GM21381 (cell line): ENCODE results near the gene CXXC4.

Experiments used
- ATAC-seq: cut with Tn5 transposase; IDR thresholded peaks from one replicate; pipeline ENCODE4 v1.9.1; 2021; ENCODE audit warnings: mild to moderate bottlenecking, moderate library complexity; ENCODE audit not compliant: unreplicated experiment

CXXC4 gene

DNA sequence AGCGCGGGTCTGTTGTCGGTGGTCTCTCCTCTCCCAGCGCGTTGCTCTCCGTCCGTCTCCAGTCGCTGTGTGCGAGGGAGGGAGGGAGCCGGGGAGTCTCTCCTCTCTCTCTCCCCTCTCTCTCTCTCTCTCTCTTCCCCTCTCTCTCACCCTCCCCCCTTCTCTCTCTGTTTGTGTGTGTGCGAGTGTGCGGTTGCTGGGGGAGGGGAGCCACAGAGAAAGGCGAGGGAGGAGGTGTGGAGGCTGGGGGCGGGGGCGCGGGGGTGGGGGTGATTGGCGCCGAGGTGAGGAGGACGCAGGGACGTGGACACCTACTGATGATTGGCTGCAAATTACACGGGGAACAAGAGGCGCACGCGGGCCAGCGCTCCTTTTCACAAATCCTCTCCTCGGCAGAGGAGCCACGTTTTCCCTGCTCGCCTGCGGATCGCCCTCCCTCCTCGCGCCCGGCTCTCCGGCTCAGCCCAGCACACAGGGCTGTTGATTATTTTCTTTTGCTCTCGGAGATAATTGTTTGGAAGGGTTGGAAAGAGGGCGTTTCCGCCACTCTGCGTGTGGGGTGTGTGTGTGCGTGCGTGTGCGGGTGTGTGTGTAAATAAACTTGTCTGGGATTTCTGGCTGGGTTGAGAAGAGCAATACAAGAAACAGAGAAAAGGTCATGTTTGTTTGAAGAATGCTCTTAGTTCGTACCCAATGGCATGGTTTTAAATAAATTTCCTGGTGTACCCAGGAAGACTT lies at the start of gene CXXC4:
Gene CXXC4, minus strand, starts transcription at position 73 of the 738 bp plus-strand sequence. CDS start 3,092 bp downstream, outside the sequence.
- ATAC-seq = peak; percentile 27

DNA sequence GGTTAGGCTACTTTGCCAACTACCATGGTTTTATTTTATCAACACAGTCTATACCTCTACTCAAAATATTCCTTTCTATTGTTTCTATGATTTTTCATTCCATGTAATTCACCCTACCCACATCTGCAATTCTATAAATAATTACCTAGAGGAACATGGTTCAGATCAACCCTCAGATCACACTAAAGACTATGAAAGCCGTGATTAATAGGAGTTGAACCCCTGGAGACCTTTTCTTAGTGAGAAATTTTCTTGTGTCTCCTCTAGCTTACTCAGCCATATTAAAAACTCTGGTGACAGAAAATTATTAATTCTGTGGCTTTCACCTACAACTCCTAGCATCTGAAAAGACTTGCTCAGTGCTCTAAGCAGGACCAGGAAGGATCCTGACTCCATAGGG lies 38.5 kb upstream of the CXXC4 start:
- no peak for ATAC-seq

GRCh38 chr4:104532677-104533076 lies 38.0 kb upstream of the CXXC4 start:
- no peak for ATAC-seq

DNA sequence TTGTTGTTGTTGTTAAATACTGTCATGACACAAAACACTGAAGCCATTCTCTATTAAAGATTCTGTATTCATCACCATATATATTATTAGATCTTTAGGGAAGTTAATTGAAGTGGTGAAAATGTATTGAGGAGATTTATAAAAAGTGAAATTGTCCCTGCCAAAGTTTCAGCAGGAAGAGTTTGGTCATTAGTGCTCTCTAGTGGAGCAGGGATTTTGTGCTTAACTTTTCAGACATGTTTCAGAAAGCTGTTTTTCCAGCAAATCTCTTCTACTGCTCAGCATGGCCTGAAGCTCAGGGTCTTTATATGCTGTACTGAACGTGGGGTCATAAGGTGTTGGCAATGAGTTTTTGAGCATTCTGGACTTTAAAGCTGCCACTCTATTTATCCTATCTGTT lies 36.7 kb upstream of the CXXC4 start:
- ATAC-seq = no peak

- no peak for ATAC-seq
These were observed 35.7 kb upstream of the CXXC4 start for GRCh38 chr4:104530426-104530825.

DNA sequence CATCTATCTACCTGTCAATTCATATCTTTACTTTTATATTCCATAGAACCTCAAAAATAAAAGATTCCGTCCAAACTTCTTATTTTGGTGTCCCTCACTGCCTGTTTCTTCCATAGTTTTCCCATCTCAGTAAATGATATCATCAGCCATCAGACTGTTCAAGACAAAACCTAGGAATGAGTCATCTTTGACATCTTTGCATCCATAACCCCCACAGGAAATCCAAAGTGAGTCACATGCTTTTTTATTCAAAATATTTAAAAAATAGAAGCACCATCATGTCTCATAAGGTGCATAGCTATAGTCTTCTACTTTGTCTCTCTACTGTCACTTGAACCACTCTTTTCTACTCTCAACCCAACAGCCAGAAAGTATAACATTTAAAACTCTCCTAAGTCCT lies 29.9 kb upstream of the CXXC4 start:
- no peak for ATAC-seq

GRCh38 chr4:104524026-104524425 lies 29.3 kb upstream of the CXXC4 start:
- no peak for ATAC-seq

DNA sequence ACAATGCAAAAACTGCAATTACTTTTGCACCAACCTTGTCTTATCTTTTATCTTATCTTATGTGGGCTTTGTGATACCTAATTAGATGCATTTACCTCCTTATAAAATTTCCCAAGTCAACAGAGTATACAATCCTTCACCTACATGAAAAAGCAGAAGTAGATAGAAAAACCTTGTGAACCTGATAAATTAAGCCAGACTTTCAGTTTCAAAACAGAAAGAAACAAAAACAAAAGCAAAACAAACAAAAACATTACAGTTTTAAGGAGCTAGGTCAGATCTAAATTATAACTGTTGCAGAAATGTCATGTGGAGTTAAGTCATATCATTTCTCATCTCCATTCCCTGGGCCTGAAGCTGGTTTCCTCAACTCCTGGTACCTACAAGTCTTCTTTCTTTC lies 24.9 kb upstream of the CXXC4 start:
- peak; percentile 80 for ATAC-seq

DNA sequence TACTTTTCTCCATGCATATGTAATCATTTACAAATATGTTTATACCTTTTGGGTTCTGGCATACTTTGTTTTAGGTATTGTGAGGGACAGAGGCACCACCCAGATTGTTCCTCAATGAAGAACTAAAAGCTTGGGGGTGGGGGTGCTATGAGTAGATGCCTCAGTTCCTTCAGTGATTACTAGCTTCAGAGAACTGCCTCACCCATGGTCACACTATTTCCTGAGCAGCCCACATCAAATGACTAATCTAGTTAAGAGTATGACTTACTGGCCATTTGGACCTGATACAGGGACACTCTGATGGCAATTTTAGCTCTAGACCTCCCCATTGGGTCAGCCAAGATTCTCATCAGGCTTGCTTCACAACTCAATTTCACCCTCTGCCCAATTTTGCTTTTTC lies 22.2 kb upstream of the CXXC4 start:
- ATAC-seq = no peak

DNA sequence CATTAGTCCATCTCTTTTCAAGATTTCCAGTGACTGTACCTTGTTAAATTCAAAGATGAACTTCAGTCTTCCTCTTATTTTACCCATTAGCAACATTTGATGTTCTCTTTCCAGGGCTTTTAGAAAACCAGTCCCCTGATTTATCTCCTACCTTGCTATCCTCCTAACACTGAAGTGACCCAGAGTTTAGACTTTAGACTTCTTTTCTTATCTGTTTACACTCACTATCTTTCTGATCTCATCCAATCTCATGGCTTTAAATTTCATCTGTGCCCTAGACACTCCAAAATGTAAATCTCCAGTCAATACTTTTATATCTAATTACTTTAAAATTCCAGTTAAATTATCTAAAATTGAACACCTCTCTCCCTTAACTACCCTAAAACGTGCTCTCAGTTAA lies 13.5 kb upstream of the CXXC4 start:
- no peak for ATAC-seq

- ATAC-seq = no peak
These were observed 12.4 kb upstream of the CXXC4 start for GRCh38 chr4:104507112-104507511.

DNA sequence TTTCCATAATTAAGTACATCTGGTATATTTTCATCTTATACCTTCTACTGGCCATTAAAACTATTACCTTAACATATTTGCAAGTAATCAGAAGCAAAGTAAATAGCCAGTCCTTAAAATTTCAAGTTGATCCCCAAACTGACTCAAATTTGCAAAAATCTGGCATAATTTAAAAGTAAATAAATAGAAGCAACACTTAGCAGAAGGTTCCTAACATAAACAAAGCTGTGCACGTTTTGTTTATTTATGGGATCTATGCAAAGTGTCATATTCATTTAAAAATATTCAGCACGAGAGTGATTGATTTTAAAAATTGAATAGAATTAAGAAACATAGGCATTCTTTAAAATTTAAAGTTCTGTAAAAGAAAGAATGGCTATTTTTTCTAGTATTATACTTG lies 9.8 kb upstream of the CXXC4 start:
- no peak for ATAC-seq

GRCh38 chr4:104502471-104502870 lies 7.8 kb upstream of the CXXC4 start:
- ATAC-seq = no peak

- no peak for ATAC-seq
These were observed 6.6 kb upstream of the CXXC4 start for GRCh38 chr4:104501290-104501689.

- no peak for ATAC-seq
These were observed 5.7 kb upstream of the CXXC4 start for GRCh38 chr4:104500442-104500841.

DNA sequence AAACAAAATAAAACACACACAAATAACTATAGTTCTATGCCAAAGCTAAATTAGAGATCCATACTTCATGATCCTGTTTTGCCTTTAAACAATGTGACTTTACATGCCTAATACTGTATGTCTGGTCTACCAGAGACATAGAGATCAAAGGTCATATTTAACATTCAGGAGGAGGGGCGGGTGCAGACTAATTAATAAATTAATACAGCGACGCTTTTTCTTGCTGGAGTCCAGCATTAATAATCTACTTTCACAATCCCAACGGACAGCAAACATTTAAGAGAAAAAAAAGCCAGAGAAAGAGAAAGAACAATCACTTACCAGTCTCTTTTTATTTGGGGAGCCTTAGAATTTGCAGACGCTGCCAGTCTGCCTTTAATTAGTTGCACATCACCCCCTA lies 509 bp downstream of the CXXC4 start:
- ATAC-seq = no peak

GRCh38 chr4:104493081-104493831 lies 1.4 kb downstream of the CXXC4 start:
- no peak for ATAC-seq

DNA sequence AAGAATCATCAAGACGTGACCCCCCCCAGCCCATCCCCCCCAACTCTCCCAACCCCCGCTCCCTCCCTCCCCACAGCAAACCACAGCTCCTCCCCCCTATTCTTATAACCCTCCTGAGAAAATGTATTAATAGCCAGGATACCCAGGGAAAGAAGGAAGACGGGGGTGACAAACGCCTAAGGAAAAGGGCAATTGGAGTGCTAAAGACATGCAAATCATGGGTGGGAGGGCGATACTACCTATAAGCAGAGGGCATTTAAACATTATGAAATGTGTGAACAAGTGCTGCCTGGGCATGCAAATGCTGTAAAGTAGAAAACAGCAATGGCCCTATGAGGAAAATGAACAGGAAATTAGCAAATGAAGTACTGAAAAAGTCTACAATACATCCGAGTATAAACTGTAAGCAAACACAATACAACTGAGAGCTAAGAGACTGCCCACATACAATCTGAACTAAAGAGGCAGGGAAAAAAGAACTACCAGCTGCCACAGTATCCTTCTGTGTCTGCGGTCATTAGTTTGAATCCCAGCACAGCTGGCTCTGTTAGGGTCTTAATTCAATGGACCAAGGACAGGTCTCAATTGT lies 2.4 kb downstream of the CXXC4 start:
- peak; percentile 32 for ATAC-seq

GRCh38 chr4:104491481-104492182 lies 3.1 kb downstream of the CXXC4 start:
- peak; percentile 23 for ATAC-seq

- peak; percentile 35 for ATAC-seq
These were observed 3.8 kb downstream of the CXXC4 start for GRCh38 chr4:104490770-104491480.
